ENCODE data around the gene MCC.

Gene MCC

DNA sequence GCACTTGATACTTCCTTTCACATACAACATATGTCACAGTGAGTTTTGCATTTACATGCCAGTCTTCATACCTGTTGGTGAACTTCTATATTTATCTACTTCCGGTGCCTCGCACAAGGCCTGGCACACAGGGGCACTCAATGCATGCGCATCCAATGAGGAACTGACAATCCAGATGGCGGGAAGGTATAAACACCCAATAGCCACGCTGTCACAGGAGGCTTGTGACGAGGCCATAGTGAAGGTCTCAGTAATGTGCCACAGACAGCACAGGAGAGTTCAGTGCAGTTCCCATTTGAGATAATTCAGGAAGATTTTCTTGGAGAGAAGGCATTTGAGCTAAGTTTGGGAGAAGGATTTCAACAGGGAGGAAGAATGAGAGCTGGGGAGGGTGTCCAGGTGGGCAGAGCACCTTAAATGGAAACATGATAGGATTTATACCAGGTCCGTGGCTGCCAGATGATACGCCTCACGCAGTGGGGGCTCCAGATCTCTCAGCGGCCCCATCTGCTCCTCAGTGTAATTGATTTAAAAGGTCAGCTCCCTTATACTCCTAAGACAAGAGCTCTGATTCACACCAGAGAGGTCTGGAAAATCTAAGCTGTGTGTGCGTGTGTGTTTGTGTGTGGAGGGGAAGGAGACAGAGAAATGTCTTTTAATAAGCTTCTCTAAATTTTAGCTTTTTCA, 305.5 kb downstream of the MCC start:
- H3K36me3 ChIP-seq (ENCODE audit: control insufficient read depth, insufficient read depth, low read length): no peaks in the 10 kb centered on the region
- DNase-seq (ENCODE audit: extremely low read depth, insufficient read length): no peak
- H3K27me3 ChIP-seq (replicated peaks; ENCODE audit: control insufficient read depth, insufficient read depth, low read length): no peaks in the 10 kb centered on the region; the same call in 1 of the 2 replicates
- H3K4me3 ChIP-seq (replicated peaks; ENCODE audit: low read depth, low read length): no peak overlapping the region
- TF ChIP-seq, protein P1, sequence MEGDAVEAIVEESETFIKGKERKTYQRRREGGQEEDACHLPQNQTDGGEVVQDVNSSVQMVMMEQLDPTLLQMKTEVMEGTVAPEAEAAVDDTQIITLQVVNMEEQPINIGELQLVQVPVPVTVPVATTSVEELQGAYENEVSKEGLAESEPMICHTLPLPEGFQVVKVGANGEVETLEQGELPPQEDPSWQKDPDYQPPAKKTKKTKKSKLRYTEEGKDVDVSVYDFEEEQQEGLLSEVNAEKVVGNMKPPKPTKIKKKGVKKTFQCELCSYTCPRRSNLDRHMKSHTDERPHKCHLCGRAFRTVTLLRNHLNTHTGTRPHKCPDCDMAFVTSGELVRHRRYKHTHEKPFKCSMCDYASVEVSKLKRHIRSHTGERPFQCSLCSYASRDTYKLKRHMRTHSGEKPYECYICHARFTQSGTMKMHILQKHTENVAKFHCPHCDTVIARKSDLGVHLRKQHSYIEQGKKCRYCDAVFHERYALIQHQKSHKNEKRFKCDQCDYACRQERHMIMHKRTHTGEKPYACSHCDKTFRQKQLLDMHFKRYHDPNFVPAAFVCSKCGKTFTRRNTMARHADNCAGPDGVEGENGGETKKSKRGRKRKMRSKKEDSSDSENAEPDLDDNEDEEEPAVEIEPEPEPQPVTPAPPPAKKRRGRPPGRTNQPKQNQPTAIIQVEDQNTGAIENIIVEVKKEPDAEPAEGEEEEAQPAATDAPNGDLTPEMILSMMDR (IDR thresholded peaks at IDR 0.05; ENCODE audit: insufficient read depth, low read length, poor library complexity, severe bottlenecking): no peak

- TF ChIP-seq, protein P1 (IDR thresholded peaks at IDR 0.05; ENCODE audit: insufficient read depth, low read length, poor library complexity, severe bottlenecking): no peak
These were observed 306.3 kb downstream of the MCC start for GRCh38 chr5:113181853-113182490.

GRCh38 chr5:113181409-113181808, 306.8 kb downstream of the MCC start:
- Histone ChIP-seq H3K36me3 (ENCODE audit: control insufficient read depth, insufficient read depth, low read length) (no peaks in the 10 kb centered on the region), H3K4me3 (replicated peaks; ENCODE audit: low read depth, low read length) (no peak overlapping the region), H3K27me3 (replicated peaks; ENCODE audit: control insufficient read depth, insufficient read depth, low read length) (no peaks in the 10 kb centered on the region; the same call in 1 of the 2 replicates)
- TF ChIP-seq, protein P1 (IDR thresholded peaks at IDR 0.05; ENCODE audit: insufficient read depth, low read length, poor library complexity, severe bottlenecking): no peak
- no peak for DNase-seq (ENCODE audit: extremely low read depth, insufficient read length)

More at GRCh38 chr5:113181853-113182490, 306.3 kb downstream of the MCC start:
- Histone ChIP-seq H3K4me3 (replicated peaks; ENCODE audit: low read depth, low read length) (no peak overlapping the region), H3K27me3 (replicated peaks; ENCODE audit: control insufficient read depth, insufficient read depth, low read length) (no peaks in the 10 kb centered on the region; the same call in 1 of the 2 replicates), H3K36me3 (ENCODE audit: control insufficient read depth, insufficient read depth, low read length) (no peaks in the 10 kb centered on the region)
- DNase-seq (ENCODE audit: extremely low read depth, insufficient read length): no peak

GRCh38 chr5:113179156-113179555, 309.1 kb downstream of the MCC start:
- TF ChIP-seq, protein P1 (IDR thresholded peaks at IDR 0.05; ENCODE audit: insufficient read depth, low read length, poor library complexity, severe bottlenecking): no peak
- Histone ChIP-seq H3K4me3 (replicated peaks; ENCODE audit: low read depth, low read length) (no peak overlapping the region), H3K36me3 (ENCODE audit: control insufficient read depth, insufficient read depth, low read length) (no peaks in the 10 kb centered on the region), H3K27me3 (replicated peaks; ENCODE audit: control insufficient read depth, insufficient read depth, low read length) (no peaks in the 10 kb centered on the region; the same call in 1 of the 2 replicates)
- no peak for DNase-seq (ENCODE audit: extremely low read depth, insufficient read length)

- Histone ChIP-seq H3K4me3 (replicated peaks; ENCODE audit: low read depth, low read length) (no peak overlapping the region), H3K27me3 (replicated peaks; ENCODE audit: control insufficient read depth, insufficient read depth, low read length) (no peaks in the 10 kb centered on the region; the same call in 1 of the 2 replicates), H3K36me3 (ENCODE audit: control insufficient read depth, insufficient read depth, low read length) (no peaks in the 10 kb centered on the region)
- TF ChIP-seq, protein P1 (IDR thresholded peaks at IDR 0.05; ENCODE audit: insufficient read depth, low read length, poor library complexity, severe bottlenecking): no peak
- DNase-seq (ENCODE audit: extremely low read depth, insufficient read length): no peak
These were observed 310.0 kb downstream of the MCC start for GRCh38 chr5:113178073-113178779.

Data from GM06990 (cell line).